HG02678 (cell line): ENCODE measurements around the gene SYNGR3.
"Not testable (repeated sequence)": the region's sequence is repeated elsewhere in the genome, so short reads cannot be mapped to it uniquely, and the experiment has no call there.

Source experiments
- ATAC-seq: cut with Tn5 transposase; IDR thresholded peaks from one replicate; pipeline ENCODE4 v1.9.1; 2021; ENCODE audit warnings: mild to moderate bottlenecking, moderate library complexity; ENCODE audit not compliant: unreplicated experiment

SYNGR3 gene, protein sequence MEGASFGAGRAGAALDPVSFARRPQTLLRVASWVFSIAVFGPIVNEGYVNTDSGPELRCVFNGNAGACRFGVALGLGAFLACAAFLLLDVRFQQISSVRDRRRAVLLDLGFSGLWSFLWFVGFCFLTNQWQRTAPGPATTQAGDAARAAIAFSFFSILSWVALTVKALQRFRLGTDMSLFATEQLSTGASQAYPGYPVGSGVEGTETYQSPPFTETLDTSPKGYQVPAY

DNA sequence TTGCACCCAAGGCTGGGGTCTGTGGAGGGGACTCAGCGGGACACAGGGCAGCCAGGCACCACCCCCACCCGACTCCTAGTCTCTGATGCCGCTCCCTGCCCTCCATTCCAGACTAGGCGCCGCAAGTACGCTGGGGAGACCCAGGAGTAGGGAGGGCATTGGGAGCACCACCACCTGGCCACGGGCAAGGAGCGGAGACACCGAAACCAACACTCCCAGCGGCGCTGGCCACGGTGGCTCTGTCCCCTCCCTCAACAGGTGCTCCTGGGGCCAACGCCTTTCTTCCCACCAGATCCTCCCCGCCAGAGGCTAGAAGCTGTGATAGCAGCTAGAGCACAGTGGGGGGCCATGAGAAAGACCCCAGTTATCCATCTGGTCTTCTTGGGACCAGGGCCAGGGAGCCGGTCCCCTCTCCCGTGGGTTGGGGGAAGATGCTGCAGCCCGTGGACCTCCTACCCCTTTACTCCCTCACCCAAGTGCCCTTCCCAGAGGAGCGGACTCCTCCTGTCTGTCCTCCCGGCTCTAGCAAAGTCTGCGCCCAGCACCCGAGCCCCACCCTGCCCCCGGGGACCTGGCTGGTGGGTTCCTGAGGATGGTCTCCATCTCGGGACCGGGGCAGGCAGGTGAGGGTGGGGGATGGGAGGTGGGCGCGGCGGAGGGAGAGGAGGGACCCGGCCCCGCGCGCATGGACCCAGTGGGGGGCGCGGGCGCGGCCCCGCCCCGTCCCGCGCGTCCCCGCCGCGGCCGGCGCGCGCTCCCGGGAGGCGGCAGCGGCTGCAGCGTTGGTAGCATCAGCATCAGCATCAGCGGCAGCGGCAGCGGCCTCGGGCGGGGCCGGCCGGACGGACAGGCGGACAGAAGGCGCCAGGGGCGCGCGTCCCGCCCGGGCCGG, at the start of gene SYNGR3:
TSS of gene SYNGR3 (plus strand) at position 762 of the 892 bp plus-strand sequence. CDS start 133 bp downstream, outside the sequence.
- ATAC-seq = no peak

DNA sequence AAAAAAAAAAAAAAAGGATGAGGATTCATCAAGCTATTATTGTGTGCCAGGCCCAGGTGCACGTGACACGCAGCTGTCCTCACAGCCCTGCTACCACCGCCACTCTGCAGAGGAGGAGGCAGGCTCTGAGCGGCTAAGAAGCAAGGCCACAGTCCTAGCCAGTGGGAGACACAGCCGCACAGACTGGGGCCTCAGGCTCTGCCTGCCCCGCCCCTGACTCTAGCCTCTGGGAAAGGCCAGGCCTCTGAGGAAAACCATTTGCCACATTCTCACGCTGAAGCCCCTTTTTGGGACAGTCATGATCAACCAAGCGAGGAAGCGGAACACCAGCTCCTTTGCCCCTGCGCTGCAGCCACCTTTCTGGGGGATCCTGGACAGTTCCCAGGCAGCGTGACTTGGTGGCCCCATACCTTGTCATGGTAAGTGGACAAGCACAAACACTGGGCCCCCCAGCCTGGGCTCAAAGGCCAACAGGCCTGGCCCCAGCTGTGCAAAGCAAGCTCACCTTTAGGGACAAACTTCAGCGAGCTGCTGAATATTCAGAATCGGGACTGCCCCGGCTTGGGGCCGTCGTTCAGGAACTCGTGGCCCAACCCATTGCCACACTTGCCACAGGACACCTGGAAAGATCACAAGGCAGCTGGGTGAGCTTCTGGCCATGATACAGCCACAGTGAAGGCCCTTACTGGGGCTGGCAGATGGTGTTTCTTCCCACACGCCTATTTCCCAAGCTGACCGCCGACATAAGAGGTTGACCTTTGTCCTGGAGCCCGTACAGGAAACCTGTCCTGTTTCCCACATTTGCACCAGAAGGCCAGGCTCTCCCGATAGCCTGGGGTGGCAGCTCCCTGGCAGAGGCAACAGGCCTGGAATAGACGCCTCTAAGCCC, 49.3 kb upstream of the SYNGR3 start:
- ATAC-seq = no peak

DNA sequence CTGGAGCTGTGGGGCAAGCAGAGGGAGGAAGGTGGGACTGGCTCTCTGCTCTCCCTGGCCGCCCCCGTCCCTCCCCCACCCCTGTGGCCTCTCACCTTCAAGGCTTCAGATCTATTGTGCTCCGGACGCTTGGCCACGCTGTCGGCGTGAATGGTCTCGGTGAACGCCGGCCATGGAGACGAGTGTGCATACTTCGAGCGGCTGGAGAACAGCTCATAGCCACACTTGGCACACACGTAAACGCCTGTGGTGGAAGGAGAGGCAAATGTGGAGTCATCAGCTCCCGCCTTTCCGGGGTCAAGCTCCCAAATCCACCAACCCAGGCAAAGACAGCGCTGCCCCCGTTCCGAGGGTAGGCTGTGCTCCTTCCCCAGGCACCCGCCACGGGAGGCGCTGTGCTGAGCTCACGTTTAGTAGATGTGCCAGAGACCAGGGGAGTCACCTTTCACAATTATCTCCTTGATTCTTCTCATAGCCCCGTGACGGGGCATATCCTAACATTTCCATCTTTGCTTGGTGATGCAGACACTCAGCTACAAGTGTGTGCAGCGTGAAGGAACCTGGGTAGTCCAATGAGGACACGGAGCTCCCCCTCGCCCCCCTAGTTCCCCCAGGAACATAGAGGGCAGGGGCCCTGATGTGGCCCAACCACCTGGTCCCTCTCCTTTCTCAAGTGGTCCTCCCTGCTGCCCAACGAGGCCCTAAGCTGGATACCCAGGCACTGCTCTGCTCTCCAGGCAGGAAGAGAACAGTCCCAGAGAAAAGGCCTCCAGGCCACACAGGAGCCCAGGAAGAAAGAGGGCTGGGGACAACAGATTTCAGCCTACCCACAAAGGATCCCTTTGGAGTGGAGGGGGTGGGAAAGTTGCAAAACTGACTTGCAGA, 48.4 kb upstream of the SYNGR3 start:
- no peak for ATAC-seq

GRCh38 chr16:1942047-1942809, 47.5 kb upstream of the SYNGR3 start:
- no peak for ATAC-seq

GRCh38 chr16:1942810-1943726, 46.7 kb upstream of the SYNGR3 start, which contains the start of gene MSRB1:
Gene MSRB1, minus strand, starts transcription at chr16:1943199. Its CDS starts 43 bp downstream, at chr16:1943156.
- ATAC-seq = peak; percentile 93

GRCh38 chr16:1944612-1945199, 45.1 kb upstream of the SYNGR3 start:
- ATAC-seq = no peak

DNA sequence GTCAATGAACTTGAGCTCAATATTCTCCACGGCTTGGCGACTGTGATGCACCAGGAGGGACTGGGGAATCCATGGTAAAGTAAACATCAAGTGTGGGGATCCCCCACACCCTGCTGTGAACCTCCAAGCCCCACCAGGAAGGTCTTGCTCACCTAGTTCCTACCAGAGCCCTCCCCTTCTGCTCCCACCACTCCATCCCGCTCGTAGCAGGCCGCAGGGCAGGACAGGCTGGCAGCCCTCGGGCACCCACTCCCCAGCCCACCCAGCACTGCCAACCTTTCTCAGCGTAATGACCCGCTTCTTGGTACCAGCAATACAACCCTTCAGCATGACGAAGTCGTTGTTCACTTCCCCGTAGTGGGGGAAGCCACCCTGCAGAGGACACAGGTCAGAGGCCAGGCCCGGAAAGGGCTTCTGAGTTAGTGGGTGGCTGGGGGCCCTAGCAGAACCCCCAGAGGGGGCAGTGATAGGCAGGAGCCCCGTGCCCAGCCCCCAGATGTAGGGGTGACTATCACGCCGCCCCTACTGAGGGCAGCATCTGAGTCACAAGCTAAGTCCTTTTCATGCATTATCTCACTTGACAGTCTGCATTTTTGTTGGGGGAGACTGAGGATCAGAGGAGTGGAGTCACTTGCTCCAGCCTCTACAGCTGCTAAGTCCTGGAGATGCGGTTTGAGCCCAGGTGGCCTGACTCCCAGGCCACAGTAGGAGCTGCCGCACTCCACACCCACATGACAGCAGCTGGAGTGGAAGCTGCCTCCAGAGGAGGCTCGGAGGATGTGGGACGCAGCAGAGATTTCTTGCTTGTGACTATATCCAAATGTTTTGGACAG, 44.0 kb upstream of the SYNGR3 start:
- ATAC-seq = no peak

- ATAC-seq = no peak
These were observed 43.0 kb upstream of the SYNGR3 start for GRCh38 chr16:1946495-1947368.

GRCh38 chr16:1947369-1947670, 42.5 kb upstream of the SYNGR3 start:
- ATAC-seq = no peak

GRCh38 chr16:1949507-1949906, 40.3 kb upstream of the SYNGR3 start:
- no peak for ATAC-seq

DNA sequence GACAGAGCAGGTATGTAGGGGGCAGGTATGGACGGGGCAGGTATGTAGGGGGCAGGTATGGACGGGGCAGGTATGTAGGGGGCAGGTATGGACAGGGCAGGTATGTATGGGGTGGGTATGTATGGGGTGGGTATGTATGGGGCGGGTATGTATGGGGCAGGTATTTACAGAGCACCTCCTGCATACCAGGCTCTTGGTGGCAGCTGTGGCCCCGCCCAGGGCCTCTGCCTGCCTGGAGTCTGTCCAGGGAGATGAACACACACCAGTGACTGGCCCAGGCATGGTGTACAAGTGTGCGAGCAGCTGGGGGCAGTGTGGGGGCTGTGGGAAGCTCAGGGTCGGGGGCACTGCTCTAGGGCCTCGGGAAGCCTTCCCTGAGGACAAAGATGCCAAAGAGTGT, 39.7 kb upstream of the SYNGR3 start:
- no peak for ATAC-seq

DNA sequence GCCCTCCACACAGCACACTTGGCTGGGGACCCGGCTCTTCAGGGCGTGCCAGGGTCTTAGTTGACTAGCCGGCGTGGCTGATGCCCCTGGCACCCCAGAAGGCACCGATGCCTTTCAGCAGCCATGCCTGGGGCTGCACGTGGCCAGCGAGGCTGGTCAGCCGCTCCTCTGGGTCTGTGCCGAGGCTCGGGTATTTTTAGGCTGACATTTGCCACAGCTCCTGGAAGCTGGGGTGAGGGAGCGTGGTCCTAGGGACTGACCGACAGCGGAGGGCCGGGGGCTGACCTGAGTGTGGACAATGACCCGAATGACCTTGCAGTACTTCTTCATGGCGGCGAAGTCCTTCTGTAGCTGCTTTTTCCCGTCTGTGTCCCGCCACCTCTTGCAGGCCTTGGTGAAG, 39.2 kb upstream of the SYNGR3 start:
- ATAC-seq = no peak

DNA sequence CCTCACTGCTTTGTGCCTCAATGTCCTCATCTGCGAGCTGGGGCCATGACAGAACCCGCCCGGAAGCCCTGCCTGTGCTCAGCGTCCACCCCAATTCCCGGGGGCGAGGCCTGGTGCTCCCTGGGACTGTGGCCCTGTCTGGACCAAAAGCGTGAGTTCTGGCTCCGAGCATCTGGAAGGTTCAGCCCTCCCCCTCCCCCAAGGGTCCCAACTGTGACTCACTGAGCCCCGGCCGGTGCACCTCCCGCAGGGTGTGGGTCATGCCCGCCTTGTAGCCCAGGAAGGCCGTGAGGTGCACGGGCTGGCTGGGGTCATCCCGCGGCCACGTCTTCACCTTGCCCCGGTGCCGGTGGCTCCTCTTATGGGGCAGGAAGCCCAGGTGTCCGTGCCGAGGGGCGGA, 36.0 kb upstream of the SYNGR3 start:
- ATAC-seq = no peak

DNA sequence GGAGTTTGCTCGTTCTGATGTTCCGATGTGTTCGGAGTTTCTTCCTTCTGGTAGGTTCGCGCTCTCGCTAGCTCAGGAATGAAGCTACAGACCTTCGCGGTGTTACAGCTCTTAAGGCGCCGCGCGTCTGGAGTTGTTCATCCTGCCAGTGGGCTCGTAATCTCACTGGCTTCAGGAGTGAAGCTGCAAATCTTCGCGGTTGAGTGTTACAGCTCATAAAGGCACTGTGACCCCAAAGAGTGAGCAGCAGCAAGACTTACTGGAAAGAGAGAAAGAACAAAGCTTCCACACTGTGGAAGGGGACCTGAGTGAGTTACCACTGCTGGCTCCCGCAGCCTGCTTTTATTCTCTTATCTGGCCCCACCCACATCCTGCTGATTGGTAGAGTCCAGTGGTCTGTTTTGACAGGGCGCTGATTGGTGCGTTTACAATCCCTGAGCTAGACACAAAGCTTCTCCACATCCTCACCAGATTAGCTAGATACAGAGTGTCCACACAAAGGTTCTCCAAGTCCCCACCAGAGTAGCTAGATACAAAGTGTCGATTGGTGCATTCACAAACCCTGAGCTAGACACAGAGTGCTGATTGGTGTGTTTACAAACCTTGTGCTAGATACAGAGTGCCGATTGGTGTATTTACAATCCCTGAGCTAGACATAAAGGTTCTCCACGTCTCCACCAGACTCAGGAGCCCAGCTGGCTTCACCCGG, 32.2 kb upstream of the SYNGR3 start:
- not testable (repeated sequence) for ATAC-seq

DNA sequence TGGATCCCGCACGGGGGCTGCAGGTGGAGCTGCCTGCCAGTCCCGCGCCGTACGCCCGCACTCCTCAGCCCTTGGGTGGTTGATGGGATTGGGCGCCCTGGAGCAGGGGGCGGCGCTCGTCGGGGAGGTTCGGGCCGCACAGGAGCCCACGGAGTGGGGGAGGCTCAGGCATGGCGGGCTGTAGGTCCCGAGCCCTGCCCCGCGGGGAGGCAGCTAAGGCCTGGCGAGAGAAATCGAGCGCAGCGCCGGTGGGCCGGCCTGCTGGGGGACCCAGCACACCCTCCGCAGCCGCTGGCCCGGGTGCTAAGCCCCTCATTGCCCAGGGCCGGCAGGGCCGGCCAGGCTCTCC, 31.7 kb upstream of the SYNGR3 start:
- not testable (repeated sequence) for ATAC-seq
